ENCODE measurements around the gene TAF1A. TPM values are rescaled to one million over a fixed set of nuclear protein-coding genes. Genes with fewer than 3 reads are reported as not detected.

Gene TAF1A
- total and polyA plus RNA-seq, 2 of the 8 experiments (the other 6 are each of a cell fraction or from before 2014, with no cell fraction given) = 3.3 to 16.7 TPM

DNA sequence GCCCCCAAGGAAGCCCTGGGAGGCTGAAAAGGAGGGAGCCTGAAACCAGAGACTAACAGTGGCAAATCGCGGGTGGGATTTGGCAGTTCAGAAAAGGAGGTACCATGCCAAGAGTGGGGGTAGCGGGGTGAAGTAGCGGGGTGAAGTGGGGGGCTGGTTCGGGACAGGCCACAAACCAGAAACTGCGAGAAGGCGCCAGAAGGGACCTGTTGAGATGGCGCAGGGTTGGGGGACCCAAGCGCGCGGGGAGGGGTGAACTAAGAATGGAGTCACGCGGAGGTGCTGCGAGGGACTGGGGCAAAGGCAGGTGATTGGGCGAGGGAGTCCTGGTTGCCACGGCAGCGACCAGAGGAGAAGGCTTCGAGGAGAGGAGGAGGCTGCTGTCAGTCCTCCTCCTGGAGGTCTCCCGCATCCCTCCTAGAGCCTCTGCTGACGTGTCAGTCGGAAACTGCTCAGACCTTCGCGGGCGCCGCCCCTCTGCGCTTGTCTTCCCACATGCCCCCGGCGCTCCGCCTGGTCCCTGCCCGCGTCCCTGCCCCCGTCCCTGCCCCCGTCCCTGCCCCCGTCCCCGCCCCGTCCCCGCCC is 27.7 kb upstream of the TAF1A start (continued):
- TF ChIP-seq EGR1 (IDR thresholded peaks at IDR 0.05; ENCODE audit: borderline replicate concordance, low read depth, low read length) (no peak), NRF1 (IDR thresholded peaks at IDR 0.05; ENCODE audit: low read depth, low read length) (no peak), SUZ12 (IDR thresholded peaks at IDR 0.05; ENCODE audit: low read length) (no peak), ATF2 (IDR thresholded peaks at IDR 0.05; ENCODE audit: low read length) (no peak), POLR2A (IDR thresholded peaks at IDR 0.05; ENCODE audit: control extremely low read depth in 1 of 2, low read depth in 2 of 2, low read length in 2 of 2) (peak in 1 of 2 experiments; percentile 75; a peak in 2 of 3 replicates), SIN3A (conservative IDR thresholded peaks at IDR 0.05 in 1 of 2, IDR thresholded peaks at IDR 0.05 in 1 of 2; ENCODE audit: low read depth in 1 of 2, low read length in 2 of 2) (peak in 1 of 2 experiments; percentile 61; a peak in 1 of 4 replicates), KDM5A (IDR thresholded peaks at IDR 0.05; ENCODE audit: low read length) (no peak), HDAC2 (IDR thresholded peaks at IDR 0.05; ENCODE audit: borderline replicate concordance in 1 of 2, low read depth in 2 of 2, low read length in 2 of 2) (no peak; a peak in 1 of 4 replicates), ZNF274 (IDR thresholded peaks at IDR 0.05; ENCODE audit: borderline replicate concordance, extremely low read depth, low read length) (no peak)
